DOHH2 (cell line): ENCODE measurements around the gene CAMTA1.

ENCODE experiments used
- H3F3A ChIP-seq: fragments of 200-600 bp; sonication (generic), shearing (Covaris generic); 2 replicates; pipeline ENCODE4 v1.6.0; 2016; ENCODE audit warnings: antibody characterized with exemption, mild to moderate bottlenecking; ENCODE audit not compliant: control insufficient read depth, insufficient read depth
- H3K27ac ChIP-seq: fragments of 200-600 bp; sonication (generic); 2 replicates; pipeline ENCODE4 v1.5.1; 2014; ENCODE audit warnings: low read depth, mild to moderate bottlenecking, low read length, moderate library complexity
- H3K27me3 ChIP-seq: fragments of 200-600 bp; sonication (generic); 2 replicates; pipeline ENCODE4 v1.6.1; 2014; ENCODE audit warnings: mild to moderate bottlenecking, low read length, mixed read lengths; ENCODE audit not compliant: control insufficient read depth
- H3K36me3 ChIP-seq: fragments of 200-600 bp; sonication (generic); 2 replicates; pipeline ENCODE4 v1.6.1; 2014; ENCODE audit warnings: mild to moderate bottlenecking, low read length, moderate library complexity, mixed read lengths; ENCODE audit not compliant: control insufficient read depth
- H3K4me1 ChIP-seq: fragments of 200-600 bp; sonication (generic); 2 replicates; pipeline ENCODE4 v1.6.1; 2014; ENCODE audit warnings: mild to moderate bottlenecking, low read length, mixed read lengths; ENCODE audit not compliant: control insufficient read depth
- H3K4me2 ChIP-seq: fragments of 200-600 bp; sonication (generic); 2 replicates; pipeline ENCODE4 v1.6.0; 2014; ENCODE audit warnings: mild to moderate bottlenecking, low read length, moderate library complexity
- H3K4me3 ChIP-seq: fragments of 200-600 bp; sonication (generic); 2 replicates; pipeline ENCODE4 v1.5.1; 2014; ENCODE audit warnings: mild to moderate bottlenecking, low read length, mixed read lengths
- H3K79me2 ChIP-seq: fragments of 200-600 bp; sonication (generic); 2 replicates; pipeline ENCODE4 v1.6.1; 2014; ENCODE audit warnings: mild to moderate bottlenecking, low read length, mixed read lengths; ENCODE audit not compliant: control insufficient read depth
- H3K9me2 ChIP-seq: fragments of 200-600 bp; sonication (generic); replicated peaks from 2 replicates; pipeline ENCODE4 v1.6.1; 2014; ENCODE audit warnings: mild to moderate bottlenecking, low read length, mixed read lengths; ENCODE audit not compliant: control insufficient read depth
- H3K9me3 ChIP-seq: fragments of 200-600 bp; sonication (generic); 2 replicates; pipeline ENCODE4 v1.6.1; 2014; ENCODE audit warnings: antibody characterized with exemption, low read length, mixed read lengths; ENCODE audit not compliant: control insufficient read depth, insufficient read depth
- H4K20me1 ChIP-seq: fragments of 200-600 bp; sonication (generic); 2 replicates; pipeline ENCODE4 v1.6.0; 2014; ENCODE audit warnings: low read depth, mild to moderate bottlenecking, antibody characterized with exemption, low read length, moderate library complexity; ENCODE audit not compliant: control insufficient read depth, insufficient read depth
- CTCF ChIP-seq: fragments of 200-600 bp; sonication (generic); IDR thresholded peaks from one replicate; pipeline ENCODE4 v1.5.1; 2014; ENCODE audit warnings: antibody characterized with exemption, mild to moderate bottlenecking, low read depth, low read length; ENCODE audit not compliant: poor library complexity, severe bottlenecking
- EZH2phosphoT487 ChIP-seq: fragments of 200-600 bp; sonication (generic); IDR thresholded peaks from 2 replicates; pipeline ENCODE4 v1.6.1; 2017; ENCODE audit warnings: borderline replicate concordance, mild to moderate bottlenecking, antibody characterized with exemption, low read length, moderate library complexity, mixed read lengths

Gene CAMTA1

GRCh38 chr1:6864166-6864565 is 78.9 kb downstream of the CAMTA1 start:
- Histone ChIP-seq H3K4me2 (no peak overlapping the region), H3K4me3 (no peak overlapping the region), H3K27ac (no peak overlapping the region), H3K4me1 (no peaks in the 10 kb centered on the region), H3K9me2 (no peaks in the 10 kb centered on the region), H3K27me3 (no peaks in the 10 kb centered on the region), H3K9me3 (no peaks in the 10 kb centered on the region), H3K36me3 (no peaks in the 10 kb centered on the region), H3F3A (no peaks in the 10 kb centered on the region), H4K20me1 (no peaks in the 10 kb centered on the region; the same call in 1 of the 2 replicates), H3K79me2 (peaks cover 8% of the 10 kb centered on the region)
- no peak for TF ChIP-seq EZH2phosphoT487

GRCh38 chr1:6866825-6867224 is 81.6 kb downstream of the CAMTA1 start:
- Histone ChIP-seq H3K36me3 (no peaks in the 10 kb centered on the region), H3K9me2 (no peaks in the 10 kb centered on the region), H3K4me2 (no peak overlapping the region), H3K79me2 (peaks cover 9% of the 10 kb centered on the region), H4K20me1 (peaks cover 4% of the 10 kb centered on the region; the same call in 1 of the 2 replicates), H3K4me1 (no peaks in the 10 kb centered on the region), H3K27me3 (no peaks in the 10 kb centered on the region), H3K9me3 (no peaks in the 10 kb centered on the region), H3K27ac (no peak overlapping the region), H3K4me3 (no peak overlapping the region), H3F3A (no peaks in the 10 kb centered on the region)
- TF ChIP-seq EZH2phosphoT487 (no peak), CTCF (no peak)

GRCh38 chr1:6867321-6867720 is 82.1 kb downstream of the CAMTA1 start:
- peaks cover 4% of the 10 kb centered on the region; the same call in 1 of the 2 replicates for H4K20me1 ChIP-seq
- no peak for TF ChIP-seq EZH2phosphoT487
- TF ChIP-seq CTCF: no peak
- peaks cover 9% of the 10 kb centered on the region for H3K79me2 ChIP-seq
- H3K36me3 ChIP-seq: no peaks in the 10 kb centered on the region
- H3K4me2 ChIP-seq: no peak overlapping the region
- no peaks in the 10 kb centered on the region for H3K9me3 ChIP-seq
- no peaks in the 10 kb centered on the region for H3K27me3 ChIP-seq
- H3K9me2 ChIP-seq: no peaks in the 10 kb centered on the region
- no peak overlapping the region for H3K4me3 ChIP-seq
- no peaks in the 10 kb centered on the region for H3K4me1 ChIP-seq
- no peak overlapping the region for H3K27ac ChIP-seq
- no peaks in the 10 kb centered on the region for H3F3A ChIP-seq

GRCh38 chr1:6867729-6868659 is 82.7 kb downstream of the CAMTA1 start:
- Histone ChIP-seq H3K27ac (no peak overlapping the region), H3K9me2 (no peaks in the 10 kb centered on the region), H3K27me3 (no peaks in the 10 kb centered on the region), H3K36me3 (no peaks in the 10 kb centered on the region), H4K20me1 (peaks cover 4% of the 10 kb centered on the region; the same call in 1 of the 2 replicates), H3K9me3 (no peaks in the 10 kb centered on the region), H3K4me2 (no peak overlapping the region), H3K4me1 (no peaks in the 10 kb centered on the region), H3K79me2 (peaks cover 9% of the 10 kb centered on the region), H3K4me3 (no peak overlapping the region), H3F3A (no peaks in the 10 kb centered on the region)
- TF ChIP-seq CTCF: no peak
- TF ChIP-seq EZH2phosphoT487: no peak
